ENCODE results near the gene ENGASE.

DNA sequence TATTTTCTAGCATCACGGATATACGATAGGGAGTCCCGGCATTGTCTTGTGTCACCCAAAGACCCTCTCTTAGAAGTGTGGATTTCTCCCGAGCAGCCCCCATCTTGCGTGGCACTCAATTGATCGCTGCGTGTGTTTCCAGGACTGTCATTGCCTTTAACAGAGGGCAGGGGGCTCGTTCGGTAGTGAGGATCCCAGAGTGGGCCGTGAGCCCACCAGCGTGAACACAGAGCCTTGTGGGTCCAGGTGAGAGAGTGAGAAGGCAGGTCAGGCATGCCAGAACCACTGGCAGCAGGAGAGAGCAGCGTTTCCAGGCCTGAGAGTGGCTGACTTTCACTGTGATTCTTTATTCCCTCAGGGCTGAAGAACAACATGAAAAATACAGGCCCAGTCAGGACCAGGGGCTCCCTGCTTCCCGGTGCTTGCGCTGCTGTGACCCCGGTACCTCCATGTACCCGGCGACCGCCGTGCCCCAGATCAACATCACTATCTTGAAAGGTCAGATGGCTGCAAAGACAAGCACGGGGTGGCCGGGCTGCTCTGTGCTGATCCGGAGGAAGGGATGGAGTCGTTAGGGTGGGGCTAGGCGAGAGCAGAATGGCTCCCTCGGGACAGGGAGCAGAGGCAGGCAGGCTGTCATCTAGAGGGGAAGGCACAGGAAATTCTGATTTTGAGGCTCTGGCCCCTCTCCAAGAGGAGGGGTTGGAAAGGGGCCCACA, 28.3 kb upstream of the ENGASE start:
- TF ChIP-seq POLR2AphosphoS5 (IDR thresholded peaks at IDR 0.05; ENCODE audit: borderline replicate concordance, low read depth, low read length) (no peak), EZH2 (IDR thresholded peaks at IDR 0.05) (no peak)
